ENCODE measurements around the gene RASL10A. TPM values are rescaled to one million over a fixed set of nuclear protein-coding genes. Genes with fewer than 3 reads are reported as not detected.
A peak's percentile ranks its signal among the peaks of the same experiment; 100 is the strongest.
"Not testable (repeated sequence)": the region's sequence is repeated elsewhere in the genome, so short reads cannot be mapped to it uniquely, and the experiment has no call there.

The RASL10A gene, protein sequence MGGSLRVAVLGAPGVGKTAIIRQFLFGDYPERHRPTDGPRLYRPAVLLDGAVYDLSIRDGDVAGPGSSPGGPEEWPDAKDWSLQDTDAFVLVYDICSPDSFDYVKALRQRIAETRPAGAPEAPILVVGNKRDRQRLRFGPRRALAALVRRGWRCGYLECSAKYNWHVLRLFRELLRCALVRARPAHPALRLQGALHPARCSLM
- 0.06 TPM in 1 of 2 replicates, not detected in the other for total RNA-seq (2014; rRNA removed)
- polyA plus RNA-seq (2012), result not detected

DNA sequence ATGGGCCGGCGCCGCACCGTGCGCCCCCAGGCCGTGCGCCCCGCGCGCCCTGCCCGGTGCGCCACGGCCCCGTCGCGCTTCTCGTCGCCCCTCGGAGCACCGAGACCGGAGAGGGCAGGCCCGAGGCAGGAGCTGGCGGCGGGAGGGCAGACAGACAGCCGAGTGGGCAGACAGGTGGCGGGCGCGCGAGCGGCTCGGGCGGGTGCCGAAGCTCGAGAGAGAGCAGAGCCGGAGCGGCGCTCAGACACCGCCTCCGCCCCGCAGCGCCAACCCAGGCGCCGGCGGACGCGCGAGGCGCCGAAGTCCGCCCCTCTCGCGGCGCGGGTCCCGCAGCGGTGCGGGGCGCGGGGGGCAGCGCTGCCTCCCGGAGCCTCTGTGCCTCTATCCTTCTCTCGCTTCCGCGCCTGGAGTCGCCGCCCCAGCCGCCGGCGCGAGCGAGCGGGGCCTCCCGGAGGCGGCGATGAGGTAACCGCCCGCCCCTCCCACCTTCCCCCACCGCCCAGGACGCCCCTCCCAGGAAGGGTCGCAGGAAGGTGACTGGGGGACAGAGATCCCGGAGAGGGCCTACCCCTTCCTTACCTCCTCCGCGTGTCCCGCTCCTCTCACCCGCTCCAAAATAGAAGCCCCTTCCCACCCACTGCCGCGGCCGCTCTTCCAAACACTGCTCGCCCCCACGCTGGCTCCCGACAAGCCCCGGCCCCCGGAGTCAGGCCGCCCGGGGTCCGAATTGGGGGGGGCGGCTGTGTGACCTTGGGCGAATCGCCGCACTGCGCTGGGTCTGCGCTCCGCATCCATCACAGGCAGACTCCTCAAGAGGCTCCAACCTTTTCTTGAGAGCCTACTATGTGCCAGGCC is at the start of gene RASL10A:
TSS of gene RASL10A (minus strand) at position 412 of the 855 bp plus-strand sequence. CDS start 451 bp downstream, outside the sequence.
- DNase-seq (ENCODE audit: low read depth), result no peak

DNA sequence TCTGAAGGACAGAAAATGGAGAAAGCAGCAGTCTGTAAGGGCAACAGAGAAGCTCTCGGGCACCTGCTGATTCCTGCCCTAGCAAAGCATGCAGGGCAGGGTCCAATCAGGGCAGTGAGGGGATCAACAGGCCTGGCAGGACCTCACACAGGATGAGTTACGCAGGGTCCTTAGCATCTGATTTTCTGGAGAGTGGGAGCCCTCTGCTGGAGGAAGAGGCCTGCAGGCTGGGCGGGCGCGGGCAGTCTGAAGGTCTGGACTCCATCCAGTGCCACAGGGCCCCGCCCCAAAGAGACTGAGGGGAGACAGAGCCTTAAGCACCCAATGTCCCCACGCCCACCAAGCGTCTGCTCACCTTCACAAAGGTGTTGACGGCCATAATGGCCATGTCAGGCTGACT is 44.0 kb upstream of the RASL10A start:
- DNase-seq (ENCODE audit: low read depth), result peak; percentile 36

DNA sequence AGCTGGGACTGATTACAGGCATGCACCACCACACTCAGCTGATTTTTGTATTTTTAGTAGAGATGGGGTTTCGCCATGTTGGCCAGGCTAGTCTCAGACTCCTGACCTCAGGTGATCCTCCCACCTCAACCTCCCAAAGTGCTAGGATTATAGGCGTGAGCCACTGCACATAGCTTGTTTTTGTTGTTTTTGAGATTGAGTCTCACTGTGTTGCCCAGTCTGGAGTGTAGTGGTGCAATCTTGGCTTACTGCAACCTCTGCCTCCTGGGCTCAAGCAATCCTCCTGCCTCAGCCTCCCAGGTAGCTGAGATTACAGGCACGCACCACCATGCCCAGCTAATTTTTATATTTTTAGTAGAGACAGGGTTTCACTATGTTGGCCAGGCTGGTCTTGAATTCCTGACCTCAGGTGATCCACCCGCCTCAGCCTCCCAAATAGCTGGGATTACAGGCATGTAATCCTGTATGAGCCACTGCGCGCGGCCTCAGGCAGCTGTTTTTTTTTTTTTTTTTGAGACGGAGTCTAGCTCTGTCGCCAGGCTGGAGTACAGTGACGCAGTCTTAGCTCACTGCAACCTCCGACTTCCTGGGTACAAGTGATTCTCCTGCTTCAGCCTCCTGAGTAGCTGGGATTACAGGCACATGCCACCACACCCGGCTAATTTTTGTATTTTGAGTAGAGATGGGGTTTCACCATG is 41.8 kb upstream of the RASL10A start:
- DNase-seq (ENCODE audit: low read depth), result not testable (repeated sequence)

DNA sequence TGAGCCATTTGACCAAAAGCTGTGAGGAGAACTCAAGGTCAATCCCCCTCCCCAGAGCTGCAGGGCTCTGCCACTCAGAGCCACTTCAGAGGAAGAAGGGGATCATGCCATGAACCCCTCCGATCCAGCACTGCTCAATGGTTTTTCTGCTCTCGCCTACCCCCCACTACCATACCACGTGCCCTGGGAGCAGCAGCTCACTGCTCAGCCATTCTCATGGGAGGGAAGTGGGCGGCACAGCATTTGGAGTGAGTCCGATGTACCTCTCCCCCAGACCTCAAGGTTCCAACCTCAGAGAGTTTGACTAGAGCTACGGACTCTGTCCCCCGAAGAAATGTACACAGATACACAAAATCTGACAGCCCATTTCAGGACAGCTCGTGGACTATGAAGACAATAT is 38.4 kb upstream of the RASL10A start:
- DNase-seq (ENCODE audit: low read depth), result no peak

DNA sequence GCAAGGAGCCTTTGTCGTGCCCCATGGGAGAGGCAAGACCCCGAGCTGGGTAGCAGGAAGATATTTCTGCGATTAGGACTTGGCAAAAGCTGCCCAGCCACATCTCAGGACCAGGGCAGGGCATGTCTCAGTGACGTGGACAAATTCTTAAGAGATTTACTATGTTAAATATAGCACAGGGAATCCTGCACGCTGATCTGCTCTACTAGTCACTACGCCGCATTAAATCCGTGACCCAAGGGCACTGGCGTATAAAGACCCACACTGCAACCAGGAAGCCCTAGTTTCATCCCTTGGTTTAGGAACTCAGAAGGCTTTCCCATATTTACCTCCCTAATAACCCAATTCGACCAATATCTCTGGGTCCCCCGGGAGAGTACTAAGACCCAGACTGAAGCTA is 37.8 kb upstream of the RASL10A start:
- no peak for DNase-seq (ENCODE audit: low read depth)

DNA sequence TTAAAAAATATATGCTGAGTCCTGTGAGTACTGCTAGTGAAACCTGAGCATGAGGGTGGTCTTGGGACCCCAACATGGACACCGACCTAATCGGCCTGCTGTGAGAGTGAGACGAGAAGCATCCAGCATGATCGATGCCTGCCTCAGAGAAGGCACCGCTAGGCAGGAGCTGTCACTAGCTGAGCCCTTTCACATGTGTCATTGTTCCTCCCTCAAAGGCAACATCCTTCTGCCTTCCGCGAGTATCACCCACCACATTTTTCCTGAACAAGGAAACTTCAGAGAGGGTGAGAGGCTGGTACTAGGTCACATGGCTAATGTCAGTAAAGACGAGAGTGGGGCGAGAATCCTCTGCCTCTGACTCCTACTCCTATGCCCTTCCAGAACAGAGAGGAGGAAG is 37.3 kb upstream of the RASL10A start:
- DNase-seq (ENCODE audit: low read depth), result no peak

DNA sequence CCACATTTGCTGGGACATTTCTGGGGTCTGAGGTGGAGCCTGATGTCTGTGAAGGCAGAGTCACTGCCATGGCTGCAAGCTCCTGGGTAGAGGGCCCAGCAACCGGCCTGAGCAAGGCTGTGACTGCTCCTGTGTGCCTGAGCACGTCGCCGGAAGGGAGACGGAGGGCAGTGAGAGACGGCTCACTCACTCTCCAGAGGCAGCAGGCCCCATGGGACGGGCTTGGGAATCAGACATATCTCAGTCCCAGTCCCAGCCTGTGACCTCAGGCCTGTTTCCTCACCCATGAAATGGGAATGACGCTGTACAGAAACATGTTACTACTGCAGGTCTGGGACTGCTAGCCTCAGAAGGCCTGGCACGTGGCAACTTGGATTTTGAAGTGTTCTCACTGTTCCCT is 36.4 kb upstream of the RASL10A start:
- DNase-seq (ENCODE audit: low read depth), result no peak

DNA sequence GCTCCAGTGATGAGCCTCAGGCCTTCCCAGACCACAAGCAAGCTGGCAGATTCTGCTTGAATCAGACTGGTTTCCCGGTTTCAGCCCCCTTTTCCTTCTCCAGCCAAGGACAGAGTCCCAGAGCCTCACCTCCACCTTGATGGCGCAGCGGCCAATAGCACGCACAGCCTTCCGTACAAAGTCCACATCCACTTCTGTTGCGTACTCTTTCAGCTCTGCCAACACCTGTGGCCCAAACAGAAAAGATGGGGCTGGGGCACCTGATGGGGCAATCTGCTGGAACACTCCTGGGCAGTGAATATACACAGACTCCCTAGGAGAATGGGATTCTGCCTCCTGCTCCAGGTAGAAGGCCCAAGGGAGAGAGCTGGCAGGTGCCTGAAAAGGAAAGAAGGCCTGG is 35.5 kb upstream of the RASL10A start:
- DNase-seq (ENCODE audit: low read depth), result no peak

DNA sequence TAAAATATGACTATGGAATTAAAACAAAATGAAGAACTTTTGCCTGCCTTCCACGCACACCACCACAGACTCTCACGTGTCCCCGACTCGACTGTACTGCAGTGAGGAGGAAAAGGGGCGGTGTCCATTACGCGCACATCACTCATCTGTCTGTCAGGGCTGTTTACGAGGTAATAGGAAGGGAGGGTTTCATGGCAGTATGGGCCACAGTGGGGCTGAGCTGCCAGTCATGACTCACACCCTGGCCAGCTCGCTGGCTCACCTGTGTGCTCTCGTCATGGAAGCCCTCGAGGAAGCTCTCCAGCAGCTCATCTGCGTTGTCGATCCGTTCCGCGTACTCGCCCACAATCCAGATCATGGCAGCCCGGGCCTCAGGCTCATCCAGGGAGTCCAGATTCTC is 33.5 kb upstream of the RASL10A start:
- peak; percentile 18 for DNase-seq (ENCODE audit: low read depth)

DNA sequence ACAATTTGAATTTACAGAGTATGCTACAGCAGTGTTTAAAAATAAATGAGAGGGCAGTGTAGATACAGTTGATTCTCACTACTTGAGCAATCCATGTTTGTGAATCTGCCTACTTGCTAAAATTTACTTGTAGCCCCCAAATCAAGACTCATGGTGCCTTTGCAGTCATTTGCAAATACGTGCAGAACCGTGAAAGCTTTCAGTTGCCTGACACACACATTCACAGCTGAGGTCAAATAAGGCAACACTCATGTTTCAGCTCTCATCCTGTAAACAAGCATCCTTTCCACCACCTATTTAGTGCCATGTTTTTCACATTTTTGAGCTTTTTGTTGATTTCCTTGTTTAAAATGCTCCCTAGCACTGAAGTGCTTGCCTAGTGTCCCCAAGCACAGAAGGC is 32.5 kb upstream of the RASL10A start:
- DNase-seq (ENCODE audit: low read depth), result no peak

DNA sequence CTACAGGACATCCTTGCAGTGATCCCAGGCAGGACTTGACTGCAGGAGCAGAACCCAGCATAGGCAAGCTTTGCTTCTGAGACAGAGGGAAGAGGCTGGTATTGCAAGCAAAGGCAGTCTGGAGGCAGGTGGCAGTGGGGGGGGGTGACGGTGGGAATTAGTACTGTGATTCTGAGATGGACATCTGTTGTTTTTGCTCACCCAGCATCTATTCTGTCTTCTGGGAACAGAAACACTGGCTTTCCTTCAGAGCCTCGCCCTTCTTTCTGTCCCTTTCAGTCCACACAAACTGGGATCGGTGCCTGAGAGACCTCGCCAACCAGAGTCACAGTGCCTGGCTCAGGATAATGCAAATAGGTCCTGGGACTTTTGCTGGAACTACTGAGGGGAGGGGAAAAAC is 31.2 kb upstream of the RASL10A start:
- DNase-seq (ENCODE audit: low read depth), result no peak

DNA sequence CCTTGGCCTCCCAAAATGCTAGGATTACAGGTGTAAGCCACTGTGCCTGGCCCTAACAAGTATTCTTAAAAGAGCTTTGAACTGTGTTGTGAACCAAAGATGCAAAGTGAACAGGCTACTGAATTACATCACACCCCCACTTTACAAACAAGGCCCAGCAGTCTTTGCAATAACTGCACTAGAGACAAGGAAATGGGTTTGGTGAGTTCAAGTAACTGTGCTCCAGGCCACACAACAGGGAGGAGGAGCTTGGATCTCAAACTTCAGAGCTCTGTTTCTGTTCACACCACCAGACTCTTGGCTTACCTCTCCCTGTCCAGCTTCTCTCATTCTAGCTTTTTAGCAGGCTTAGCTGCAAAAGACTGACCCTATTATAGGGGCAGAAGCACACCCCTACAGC is 30.4 kb upstream of the RASL10A start:
- DNase-seq (ENCODE audit: low read depth), result no peak

DNA sequence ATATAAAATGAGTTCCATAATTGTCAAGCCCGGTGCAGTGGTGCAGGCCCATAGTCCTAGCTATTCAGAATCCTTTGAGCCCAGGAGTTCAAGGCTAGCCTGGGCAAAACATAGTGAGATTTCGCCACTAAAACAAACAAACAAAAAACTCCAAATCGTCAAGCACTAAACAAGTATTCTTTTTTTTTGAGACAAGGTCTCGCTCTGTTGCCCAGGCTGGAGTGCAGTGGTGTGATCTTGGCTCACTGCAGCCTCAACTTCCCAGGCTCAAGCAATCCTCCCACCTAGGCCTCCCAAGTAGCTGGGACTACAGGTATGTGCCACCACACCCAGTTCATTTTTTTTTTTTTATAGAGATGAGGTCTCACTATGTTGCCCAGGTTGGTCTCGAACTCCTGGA is 29.4 kb upstream of the RASL10A start:
- not testable (repeated sequence) for DNase-seq (ENCODE audit: low read depth)

DNA sequence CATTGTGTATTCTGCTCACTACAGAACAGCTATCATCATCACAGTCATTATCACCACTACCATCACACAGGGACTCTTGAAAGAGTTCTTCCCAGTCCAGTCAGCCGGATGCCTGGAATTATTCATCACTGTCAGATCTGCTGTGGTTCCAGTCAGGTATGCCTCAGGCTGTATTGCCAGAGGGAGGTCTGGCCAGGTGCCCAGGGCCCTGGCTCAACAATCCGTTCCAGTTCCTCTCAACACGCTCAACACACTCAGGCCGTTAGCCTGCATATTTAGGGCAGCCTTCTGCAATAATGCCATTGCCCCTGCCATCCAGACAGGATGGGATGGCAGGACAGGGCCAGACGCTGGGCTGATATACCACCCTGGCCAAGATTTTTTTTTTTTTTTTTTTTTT is 28.6 kb upstream of the RASL10A start:
- peak; percentile 17 for DNase-seq (ENCODE audit: low read depth)

DNA sequence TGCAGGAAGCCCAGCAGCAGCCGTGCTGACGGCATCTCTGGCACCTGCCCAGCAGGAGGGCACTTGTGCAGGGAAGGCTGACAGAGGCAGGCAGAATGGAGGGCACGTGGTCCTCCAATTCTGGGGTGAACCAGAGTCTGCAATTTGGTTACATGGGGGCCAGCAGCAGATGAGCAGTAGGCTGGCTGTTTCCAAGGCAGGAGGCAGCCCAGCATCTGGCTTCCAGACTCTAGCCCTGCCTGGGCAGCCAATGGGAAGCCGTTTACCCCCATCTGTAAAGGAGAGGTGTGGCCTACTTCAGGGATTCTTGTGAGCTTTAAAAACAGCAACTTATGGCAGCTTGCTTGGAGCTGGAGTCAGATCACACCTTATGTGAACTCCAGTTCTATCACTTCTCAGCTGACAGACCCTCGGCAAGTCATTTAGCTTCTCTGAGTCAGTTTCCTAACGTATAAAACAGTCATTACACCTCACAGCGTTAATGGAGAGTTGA is 27.9 kb upstream of the RASL10A start:
- DNase-seq (ENCODE audit: low read depth), result no peak

DNA sequence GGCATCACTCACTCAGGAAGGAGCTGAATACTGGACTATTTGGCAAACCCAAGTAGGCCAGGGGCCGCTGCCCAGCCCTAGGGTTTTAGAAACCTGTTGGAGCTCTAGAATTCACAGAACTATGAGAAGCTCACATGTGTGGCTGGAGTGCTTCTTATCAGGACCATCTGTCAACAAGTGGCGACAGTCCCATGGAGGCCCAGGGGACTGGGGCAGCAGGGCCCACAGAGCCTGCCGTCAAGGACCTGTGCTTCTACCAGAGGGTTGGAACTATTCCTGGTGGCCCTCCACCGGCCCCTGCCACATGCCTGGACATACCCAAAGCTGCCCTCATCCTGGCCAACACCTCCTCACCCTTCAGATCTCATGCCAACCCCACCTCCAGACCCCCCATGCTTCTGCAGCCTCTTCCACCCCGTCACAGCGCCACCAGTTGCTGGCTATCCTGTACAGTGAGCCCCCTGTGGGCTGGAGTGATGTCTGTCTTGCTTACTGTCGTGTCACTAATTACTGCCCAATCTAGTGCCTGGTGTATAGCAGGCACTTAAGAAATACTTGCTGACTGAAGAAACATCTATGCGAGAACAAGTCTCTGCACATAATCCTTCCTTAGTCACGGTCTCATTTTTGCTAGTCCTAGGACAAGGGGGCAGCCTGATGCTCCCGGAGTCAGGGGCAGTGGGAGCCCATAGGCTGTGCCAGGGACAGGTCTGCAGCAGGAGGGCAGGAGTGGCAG is 27.2 kb upstream of the RASL10A start:
- no peak for DNase-seq (ENCODE audit: low read depth)

DNA sequence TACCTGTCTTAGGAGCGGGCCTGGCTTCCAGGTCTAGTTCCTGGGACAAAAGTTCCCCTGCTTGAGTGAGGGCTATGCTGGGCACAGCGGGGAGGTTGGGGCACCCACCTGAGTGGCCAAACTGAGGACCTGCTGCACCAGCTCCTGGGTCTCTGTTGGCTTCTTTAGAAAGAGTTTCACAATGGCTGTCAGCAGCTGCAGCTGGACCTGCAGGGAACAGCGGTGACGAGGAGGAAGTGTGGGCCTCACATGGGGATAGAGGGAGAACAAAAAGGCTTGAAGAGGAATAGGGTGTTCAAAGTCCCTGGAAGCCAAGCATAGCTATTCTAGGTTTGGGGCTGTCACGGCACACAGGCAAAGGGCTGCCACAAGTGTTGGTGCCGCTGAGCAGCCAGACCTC is 26.7 kb upstream of the RASL10A start:
- no peak for DNase-seq (ENCODE audit: low read depth)

DNA sequence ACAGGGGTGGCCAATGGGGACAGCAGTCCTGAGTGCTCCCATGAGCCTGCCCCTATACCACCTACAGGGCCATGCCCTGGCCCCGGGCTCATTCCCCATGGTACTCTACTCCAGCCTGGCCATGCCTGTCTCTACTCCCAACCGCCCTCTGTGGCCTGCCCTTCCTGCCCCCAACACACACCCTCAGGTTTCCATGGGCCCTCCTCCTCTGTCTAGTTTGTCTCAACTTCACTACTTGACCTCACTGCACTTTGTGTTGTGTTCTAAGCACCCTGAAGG is 26.3 kb upstream of the RASL10A start:
- no peak for DNase-seq (ENCODE audit: low read depth)

DNA sequence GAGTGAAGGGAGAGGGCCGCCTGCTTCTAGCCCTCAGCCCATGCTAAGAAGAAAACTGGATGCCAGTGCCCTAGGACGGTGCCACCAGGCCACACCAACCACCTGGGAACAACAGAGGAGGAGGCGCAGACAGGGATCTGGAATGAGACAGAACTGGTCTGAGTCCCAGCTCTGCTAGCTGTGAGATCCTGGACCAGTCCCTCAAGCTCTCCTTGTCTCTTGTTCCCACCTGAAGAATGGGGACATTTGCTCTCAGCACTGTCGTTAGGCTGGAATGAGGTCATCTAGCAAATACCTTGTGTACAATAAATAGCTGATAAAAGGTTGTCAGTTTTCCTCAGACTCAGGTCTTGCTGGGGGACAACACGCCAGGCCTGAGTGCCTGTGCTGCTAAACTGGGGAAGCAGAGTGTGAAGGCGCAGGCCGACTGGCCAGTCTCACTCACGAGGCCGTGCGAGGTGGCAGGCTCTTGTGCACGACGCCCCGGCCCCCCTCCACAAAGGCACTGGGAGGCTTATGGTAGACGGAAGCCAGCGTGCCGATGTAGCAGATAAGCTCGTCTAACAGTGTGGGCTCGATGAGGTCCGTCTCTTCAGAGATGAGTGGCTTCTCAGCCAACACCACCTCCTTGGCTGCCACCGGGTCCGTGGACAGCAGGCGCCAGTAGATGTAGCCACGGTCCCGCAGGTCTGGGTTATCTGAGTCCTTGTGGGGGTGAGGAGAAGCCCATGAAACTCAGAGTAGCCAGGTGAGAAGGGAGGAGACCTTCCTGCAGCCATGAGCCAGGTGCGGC is 25.8 kb upstream of the RASL10A start:
- no peak for DNase-seq (ENCODE audit: low read depth)

DNA sequence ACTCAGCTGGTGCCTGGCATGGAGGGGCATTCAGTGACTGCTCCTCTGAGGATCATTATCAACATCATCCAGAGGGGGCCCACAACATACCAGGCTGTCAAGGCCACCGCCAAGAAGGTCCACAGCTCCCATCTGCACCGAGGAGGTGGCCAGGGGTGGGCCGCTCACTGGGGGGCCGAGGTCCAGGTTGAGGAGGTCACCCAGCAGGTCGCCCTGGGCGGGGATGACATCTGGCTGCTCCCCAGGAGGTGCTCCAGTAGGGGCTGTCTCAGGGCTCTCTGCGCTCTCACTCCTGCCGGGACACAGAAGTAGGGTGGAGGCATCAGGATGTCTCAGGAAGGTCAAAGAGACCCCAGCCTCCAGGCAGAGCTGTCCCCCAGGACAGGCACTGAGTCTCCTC is 25.1 kb upstream of the RASL10A start:
- DNase-seq (ENCODE audit: low read depth), result no peak

All from LHCN-M2 (cell line).